Gastrocnemius medialis (tissue), 4 donors: ENCODE data around the gene TRIM67.

Source experiments
- POLR2A ChIP-seq, 2 donors: fragments of 450-650 bp; IDR thresholded peaks; one replicate each; pipeline ENCODE4 v1.6.1; 2017; ENCODE audit warnings: antibody characterized with exemption in 2 of 2, mild to moderate bottlenecking in 2 of 2, moderate library complexity in 2 of 2
- TF ChIP-seq, protein P1 (sequence below), 5 experiments: fragments of 450-650 bp in 3 of 5; fragments of 200-600 bp in 2 of 5; sonication (generic) in 2 of 5; IDR thresholded peaks in 4 of 5; conservative IDR thresholded peaks in 1 of 5; 1 replicate in 4 of 5; 2 replicates in 1 of 5; pipeline ENCODE4 v1.5.1; 2016 to 2019; ENCODE audit warnings: antibody characterized with exemption in 5 of 5, mild to moderate bottlenecking in 3 of 5, moderate library complexity in 3 of 5

DNA sequence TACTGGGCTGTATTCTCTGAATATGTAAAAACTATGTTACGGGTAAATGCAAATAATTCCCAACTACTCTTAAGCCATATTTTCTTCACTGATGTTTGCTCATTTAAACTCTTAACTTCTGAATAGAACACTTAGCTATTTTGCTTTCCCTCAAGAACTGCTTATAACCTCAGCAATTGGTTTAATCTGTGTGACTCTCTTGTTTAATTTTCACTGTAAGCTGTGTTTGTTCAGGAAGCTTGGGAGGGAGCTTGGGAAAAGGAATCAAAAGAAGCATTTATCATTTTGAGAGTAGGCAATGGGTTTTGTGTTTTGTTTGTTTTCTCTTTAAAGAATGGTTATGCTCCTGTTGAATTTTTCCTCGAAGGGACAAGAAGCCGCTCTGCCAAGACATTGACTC, 103.5 kb downstream of the TRIM67 start:
- TF ChIP-seq, protein P1, sequence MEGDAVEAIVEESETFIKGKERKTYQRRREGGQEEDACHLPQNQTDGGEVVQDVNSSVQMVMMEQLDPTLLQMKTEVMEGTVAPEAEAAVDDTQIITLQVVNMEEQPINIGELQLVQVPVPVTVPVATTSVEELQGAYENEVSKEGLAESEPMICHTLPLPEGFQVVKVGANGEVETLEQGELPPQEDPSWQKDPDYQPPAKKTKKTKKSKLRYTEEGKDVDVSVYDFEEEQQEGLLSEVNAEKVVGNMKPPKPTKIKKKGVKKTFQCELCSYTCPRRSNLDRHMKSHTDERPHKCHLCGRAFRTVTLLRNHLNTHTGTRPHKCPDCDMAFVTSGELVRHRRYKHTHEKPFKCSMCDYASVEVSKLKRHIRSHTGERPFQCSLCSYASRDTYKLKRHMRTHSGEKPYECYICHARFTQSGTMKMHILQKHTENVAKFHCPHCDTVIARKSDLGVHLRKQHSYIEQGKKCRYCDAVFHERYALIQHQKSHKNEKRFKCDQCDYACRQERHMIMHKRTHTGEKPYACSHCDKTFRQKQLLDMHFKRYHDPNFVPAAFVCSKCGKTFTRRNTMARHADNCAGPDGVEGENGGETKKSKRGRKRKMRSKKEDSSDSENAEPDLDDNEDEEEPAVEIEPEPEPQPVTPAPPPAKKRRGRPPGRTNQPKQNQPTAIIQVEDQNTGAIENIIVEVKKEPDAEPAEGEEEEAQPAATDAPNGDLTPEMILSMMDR (IDR thresholded peaks at IDR 0.05 in 4 of 5, conservative IDR thresholded peaks at IDR 0.05 in 1 of 5), result no peak
- no peak for TF ChIP-seq POLR2A (IDR thresholded peaks at IDR 0.05)
